HK-2 (cell line): Measurements from ENCODE around the gene ATP6V0A1.
"Not testable (repeated sequence)": the region's sequence is repeated elsewhere in the genome, so short reads cannot be mapped to it uniquely, and the experiment has no call there.

Experiments used
- DNase-seq: peaks from one replicate; pipeline ENCODE4 v3.0.0-alpha.2; 2018; ENCODE audit not compliant: unreplicated experiment

The ATP6V0A1 gene

GRCh38 chr17:42476411-42476810 lies 17.7 kb downstream of the ATP6V0A1 start:
- DNase-seq, result no peak

GRCh38 chr17:42477173-42477572 lies 18.5 kb downstream of the ATP6V0A1 start:
- no peak for DNase-seq

GRCh38 chr17:42477824-42478223 lies 19.1 kb downstream of the ATP6V0A1 start:
- not testable (repeated sequence) for DNase-seq

GRCh38 chr17:42484304-42484703 lies 25.6 kb downstream of the ATP6V0A1 start:
- DNase-seq, result no peak

GRCh38 chr17:42485680-42486079 lies 27.0 kb downstream of the ATP6V0A1 start:
- no peak for DNase-seq

- DNase-seq, result no peak
Measured at GRCh38 chr17:42488032-42488431, 29.4 kb downstream of the ATP6V0A1 start.

GRCh38 chr17:42493319-42493718 lies 34.6 kb downstream of the ATP6V0A1 start:
- no peak for DNase-seq

- no peak for DNase-seq
Measured at GRCh38 chr17:42494673-42495072, 36.0 kb downstream of the ATP6V0A1 start.

- no peak for DNase-seq
Measured at GRCh38 chr17:42498828-42499227, 40.1 kb downstream of the ATP6V0A1 start.

GRCh38 chr17:42502091-42502490 lies 43.4 kb downstream of the ATP6V0A1 start:
- no peak for DNase-seq

- DNase-seq, result no peak
Measured at GRCh38 chr17:42502926-42503325, 44.2 kb downstream of the ATP6V0A1 start.

GRCh38 chr17:42507671-42508070 lies 49.0 kb downstream of the ATP6V0A1 start:
- no peak for DNase-seq

- DNase-seq, result no peak
Measured at GRCh38 chr17:42508426-42509165, 49.9 kb downstream of the ATP6V0A1 start.

- no peak for DNase-seq
Measured at GRCh38 chr17:42509409-42509808, 50.7 kb downstream of the ATP6V0A1 start.

GRCh38 chr17:42509841-42510240 lies 51.2 kb downstream of the ATP6V0A1 start:
- no peak for DNase-seq

GRCh38 chr17:42512246-42512645 lies 53.6 kb downstream of the ATP6V0A1 start:
- DNase-seq, result no peak

- DNase-seq, result no peak
Measured at GRCh38 chr17:42512733-42513251, 54.1 kb downstream of the ATP6V0A1 start.

GRCh38 chr17:42513686-42514085 lies 55.0 kb downstream of the ATP6V0A1 start:
- DNase-seq, result no peak

- no peak for DNase-seq
Measured at GRCh38 chr17:42514279-42514678, 55.6 kb downstream of the ATP6V0A1 start.

- DNase-seq, result no peak
Measured at GRCh38 chr17:42514867-42515266, 56.2 kb downstream of the ATP6V0A1 start.

GRCh38 chr17:42517516-42517915 lies 58.8 kb downstream of the ATP6V0A1 start:
- peak; percentile 93 for DNase-seq

GRCh38 chr17:42518046-42518754 lies 59.5 kb downstream of the ATP6V0A1 start:
- peak; percentile 88 for DNase-seq
